Measurements from ENCODE around the gene CENPN. TPM values are rescaled to one million over a fixed set of nuclear protein-coding genes. Genes with fewer than 3 reads are reported as not detected.

The CENPN gene
- total and polyA plus RNA-seq, 4 donors, result 3.8 to 9.5 (median 5.9) TPM

DNA sequence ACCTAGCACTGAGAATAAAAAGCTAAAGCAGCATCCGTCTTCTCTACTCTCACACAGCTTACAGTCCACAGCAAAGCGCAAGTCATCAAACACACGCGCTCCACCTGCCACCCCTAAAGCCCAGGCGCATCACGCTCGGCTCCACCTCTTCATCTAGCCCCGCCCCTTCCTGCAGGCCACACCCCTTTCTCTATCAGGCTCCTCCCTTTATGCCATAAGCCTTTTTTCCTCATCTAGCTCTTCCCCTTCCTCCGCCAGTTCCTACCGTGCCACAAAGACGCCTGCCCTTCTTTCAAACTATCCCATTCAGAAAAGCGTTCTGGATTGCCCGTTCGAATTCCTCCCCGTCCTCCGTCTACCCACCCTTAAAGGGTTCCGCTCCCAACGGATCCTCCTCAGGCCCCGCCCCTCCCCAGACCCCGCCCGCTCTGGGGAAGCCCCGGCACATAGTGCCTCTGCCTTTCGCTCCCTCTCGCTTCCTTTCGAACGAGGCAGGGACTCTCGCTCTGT, 69.6 kb downstream of the CENPN start:
- DNase-seq, result peak in 1 of 3 donors; percentile 96
- Histone ChIP-seq H3K4me3 (peak overlapping the region; percentile 68), H3K9me3 (ENCODE audit: control insufficient read depth in 4 of 4, insufficient read depth in 3 of 4, low read length in 3 of 4) (no peaks in the 10 kb centered on the region), H3K27ac (ENCODE audit: low read depth in 1 of 2, low read length in 1 of 2) (peak overlapping the region; percentile 90 to 97), H3K9ac (ENCODE audit: insufficient read depth in 1 of 2, low read length in 2 of 2) (peak overlapping the region; percentile 77 to 98), H3K36me3 (ENCODE audit: control insufficient read depth in 4 of 4, insufficient read depth in 4 of 4, low read length in 4 of 4) (no peaks in the 10 kb centered on the region), H3K27me3 (ENCODE audit: control insufficient read depth in 3 of 3, insufficient read depth in 3 of 3, low read length in 2 of 3) (no peaks in the 10 kb centered on the region), H3K4me1 (ENCODE audit: control insufficient read depth in 5 of 5, insufficient read depth in 5 of 5, low read length in 5 of 5) (peaks cover 0 to 7% (median 0%) of the 10 kb centered on the region in 5 donors)
- TF ChIP-seq, protein P1, sequence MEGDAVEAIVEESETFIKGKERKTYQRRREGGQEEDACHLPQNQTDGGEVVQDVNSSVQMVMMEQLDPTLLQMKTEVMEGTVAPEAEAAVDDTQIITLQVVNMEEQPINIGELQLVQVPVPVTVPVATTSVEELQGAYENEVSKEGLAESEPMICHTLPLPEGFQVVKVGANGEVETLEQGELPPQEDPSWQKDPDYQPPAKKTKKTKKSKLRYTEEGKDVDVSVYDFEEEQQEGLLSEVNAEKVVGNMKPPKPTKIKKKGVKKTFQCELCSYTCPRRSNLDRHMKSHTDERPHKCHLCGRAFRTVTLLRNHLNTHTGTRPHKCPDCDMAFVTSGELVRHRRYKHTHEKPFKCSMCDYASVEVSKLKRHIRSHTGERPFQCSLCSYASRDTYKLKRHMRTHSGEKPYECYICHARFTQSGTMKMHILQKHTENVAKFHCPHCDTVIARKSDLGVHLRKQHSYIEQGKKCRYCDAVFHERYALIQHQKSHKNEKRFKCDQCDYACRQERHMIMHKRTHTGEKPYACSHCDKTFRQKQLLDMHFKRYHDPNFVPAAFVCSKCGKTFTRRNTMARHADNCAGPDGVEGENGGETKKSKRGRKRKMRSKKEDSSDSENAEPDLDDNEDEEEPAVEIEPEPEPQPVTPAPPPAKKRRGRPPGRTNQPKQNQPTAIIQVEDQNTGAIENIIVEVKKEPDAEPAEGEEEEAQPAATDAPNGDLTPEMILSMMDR (IDR thresholded peaks at IDR 0.05; ENCODE audit: control extremely low read depth, extremely low read depth), result no peak
- peak; percentile 91 for ATAC-seq (ENCODE audit: insufficient read depth, low FRiP score)
- WGBS, 2 donors, result 1% methylated on average over 27 of the region's 27 CpGs

DNA sequence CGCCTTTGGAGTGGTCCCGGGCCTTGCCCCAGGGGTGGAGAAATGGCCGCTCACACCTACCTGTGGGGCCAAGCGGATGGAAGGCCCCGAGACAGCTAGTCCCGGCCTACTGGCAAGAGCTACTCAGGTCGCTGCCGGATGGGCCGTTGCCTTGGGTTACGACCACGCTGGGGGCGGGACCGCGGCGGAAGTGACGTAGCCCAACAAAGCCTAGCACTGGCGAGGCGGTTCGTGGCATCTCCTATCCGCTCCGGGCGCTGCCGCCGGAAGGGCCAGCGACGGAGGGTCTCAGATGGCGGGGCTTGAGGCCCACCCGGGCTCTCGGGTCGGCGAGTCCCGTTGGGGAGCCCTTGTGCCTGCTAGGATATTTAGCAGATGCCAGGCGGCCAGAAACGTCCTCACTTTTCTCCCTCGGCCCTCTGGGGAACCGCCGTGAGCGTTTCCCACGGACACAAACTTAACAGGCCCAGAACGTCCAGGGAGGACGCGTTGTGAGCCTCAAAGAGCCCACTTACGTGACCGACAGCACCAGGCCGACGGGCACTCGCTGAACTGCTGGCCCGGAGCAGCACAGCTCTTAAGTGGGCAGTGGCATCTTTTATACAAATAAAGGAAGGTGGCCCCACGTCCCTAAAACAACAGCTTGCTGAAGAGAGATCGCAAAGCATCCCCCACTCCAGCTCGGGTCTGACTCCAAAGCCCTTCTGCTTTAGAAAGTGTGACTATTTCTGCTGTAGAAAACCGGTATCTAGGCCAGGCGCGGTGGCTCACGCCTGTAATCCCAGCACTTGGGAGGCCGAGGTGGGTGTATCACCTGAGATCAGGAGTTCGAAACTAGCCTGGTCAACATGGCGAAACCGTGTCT, 70.3 kb downstream of the CENPN start, which contains the start of gene C16orf46:
Gene C16orf46, minus strand, starts transcription at position 163 of the 865 bp plus-strand sequence. CDS start 13,283 bp downstream, outside the sequence.
- WGBS, 2 donors, result 11% methylated on average over 54 to 59 of the region's 59 CpGs
- Histone ChIP-seq H3K36me3 (ENCODE audit: control insufficient read depth in 4 of 4, insufficient read depth in 4 of 4, low read length in 4 of 4) (no peaks in the 10 kb centered on the region), H3K27ac (ENCODE audit: low read depth in 1 of 2, low read length in 1 of 2) (peak within 1 kb of the TSS; percentile 90 to 97), H3K27me3 (ENCODE audit: control insufficient read depth in 3 of 3, insufficient read depth in 3 of 3, low read length in 2 of 3) (no peaks in the 10 kb centered on the region), H3K4me1 (ENCODE audit: control insufficient read depth in 5 of 5, insufficient read depth in 5 of 5, low read length in 5 of 5) (peaks cover 0 to 7% (median 0%) of the 10 kb centered on the region in 5 donors), H3K9ac (ENCODE audit: insufficient read depth in 1 of 2, low read length in 2 of 2) (peak within 1 kb of the TSS; percentile 92 to 98), H3K4me3 (peak within 1 kb of the TSS; percentile 68), H3K9me3 (ENCODE audit: control insufficient read depth in 4 of 4, insufficient read depth in 3 of 4, low read length in 3 of 4) (no peaks in the 10 kb centered on the region)
- TF ChIP-seq, protein P1 (IDR thresholded peaks at IDR 0.05; ENCODE audit: control extremely low read depth, extremely low read depth), result no peak
- DNase-seq, result peak; percentile 98 to 99 (median 98)
- ATAC-seq (ENCODE audit: insufficient read depth, low FRiP score), result peak; percentile 97

DNA sequence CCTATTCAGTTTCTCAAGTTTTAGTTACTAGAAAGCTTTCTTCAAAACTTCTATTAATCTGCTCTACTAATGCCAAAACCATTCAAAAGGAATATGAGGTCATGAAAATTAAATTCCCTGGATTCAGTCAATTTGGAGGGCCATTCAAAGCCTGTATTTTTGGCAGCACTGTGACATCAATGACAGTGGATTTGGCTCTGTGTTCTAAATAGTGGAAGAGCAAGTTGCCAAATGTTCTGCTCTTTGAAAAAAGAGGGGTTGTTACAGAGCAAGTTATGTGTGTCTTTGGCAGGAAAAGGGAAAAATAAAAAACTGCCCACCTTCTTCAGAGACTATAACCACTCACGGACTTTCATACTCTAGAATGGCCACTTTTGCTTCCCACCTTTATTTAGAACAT, 73.2 kb downstream of the CENPN start:
- peak overlapping the region in 1 of 2 donors; percentile 19 for H3K9ac ChIP-seq (ENCODE audit: insufficient read depth in 1 of 2, low read length in 2 of 2)
- ATAC-seq (ENCODE audit: insufficient read depth, low FRiP score), result no peak

More for the DNA sequence above, 73.2 kb downstream of the CENPN start:
- Histone ChIP-seq H3K4me3 (no peak overlapping the region), H3K27me3 (ENCODE audit: control insufficient read depth in 3 of 3, insufficient read depth in 3 of 3, low read length in 2 of 3) (no peaks in the 10 kb centered on the region), H3K4me1 (ENCODE audit: control insufficient read depth in 5 of 5, insufficient read depth in 5 of 5, low read length in 5 of 5) (peaks cover 0 to 7% (median 0%) of the 10 kb centered on the region in 5 donors), H3K27ac (ENCODE audit: low read depth in 1 of 2, low read length in 1 of 2) (no peak overlapping the region), H3K36me3 (ENCODE audit: control insufficient read depth in 4 of 4, insufficient read depth in 4 of 4, low read length in 4 of 4) (peaks cover 0 to 2% (median 0%) of the 10 kb centered on the region in 4 donors), H3K9me3 (ENCODE audit: control insufficient read depth in 4 of 4, insufficient read depth in 3 of 4, low read length in 3 of 4) (no peaks in the 10 kb centered on the region)
- 89 to 100% methylated on average over 1 of the region's 1 CpG for WGBS, 2 donors
- TF ChIP-seq, protein P1 (IDR thresholded peaks at IDR 0.05; ENCODE audit: control extremely low read depth, extremely low read depth), result no peak
- peak in 2 of 3 donors; percentile 18 to 67 for DNase-seq

Data from lung (tissue), 12 donors.